Measurements from ENCODE around the gene NPTX1.

Gene NPTX1

DNA sequence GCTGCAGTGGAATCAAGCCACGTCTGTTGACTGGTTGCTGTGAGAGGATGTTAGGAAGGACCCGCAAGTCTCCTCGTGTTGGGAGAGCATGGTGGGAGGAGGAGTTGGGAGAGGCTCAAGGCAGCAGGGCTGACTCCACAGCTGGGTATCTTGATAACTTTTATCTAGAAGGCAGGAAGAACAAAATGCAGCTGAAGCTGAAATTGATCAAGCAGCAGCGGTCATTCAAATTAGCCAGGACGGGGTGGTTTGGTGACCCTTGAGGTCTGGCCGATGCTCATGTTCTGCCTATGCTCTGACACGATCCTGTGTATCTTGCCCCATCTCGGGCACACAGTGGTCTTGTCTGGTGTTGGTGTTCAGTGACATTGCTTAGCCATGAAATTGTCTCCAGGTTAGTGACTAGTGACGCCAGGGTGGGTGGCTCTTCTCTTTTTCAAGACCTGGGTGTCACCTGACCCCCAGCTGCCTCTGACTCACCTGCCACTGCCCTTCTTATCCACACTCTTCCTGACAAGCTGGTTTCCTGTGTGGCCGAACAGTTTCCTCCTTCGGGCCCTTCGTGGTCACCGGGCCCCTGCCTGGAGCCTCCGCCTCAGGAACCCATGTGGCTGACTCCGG is 19.1 kb downstream of the NPTX1 start:
- no peak for DNase-seq

DNA sequence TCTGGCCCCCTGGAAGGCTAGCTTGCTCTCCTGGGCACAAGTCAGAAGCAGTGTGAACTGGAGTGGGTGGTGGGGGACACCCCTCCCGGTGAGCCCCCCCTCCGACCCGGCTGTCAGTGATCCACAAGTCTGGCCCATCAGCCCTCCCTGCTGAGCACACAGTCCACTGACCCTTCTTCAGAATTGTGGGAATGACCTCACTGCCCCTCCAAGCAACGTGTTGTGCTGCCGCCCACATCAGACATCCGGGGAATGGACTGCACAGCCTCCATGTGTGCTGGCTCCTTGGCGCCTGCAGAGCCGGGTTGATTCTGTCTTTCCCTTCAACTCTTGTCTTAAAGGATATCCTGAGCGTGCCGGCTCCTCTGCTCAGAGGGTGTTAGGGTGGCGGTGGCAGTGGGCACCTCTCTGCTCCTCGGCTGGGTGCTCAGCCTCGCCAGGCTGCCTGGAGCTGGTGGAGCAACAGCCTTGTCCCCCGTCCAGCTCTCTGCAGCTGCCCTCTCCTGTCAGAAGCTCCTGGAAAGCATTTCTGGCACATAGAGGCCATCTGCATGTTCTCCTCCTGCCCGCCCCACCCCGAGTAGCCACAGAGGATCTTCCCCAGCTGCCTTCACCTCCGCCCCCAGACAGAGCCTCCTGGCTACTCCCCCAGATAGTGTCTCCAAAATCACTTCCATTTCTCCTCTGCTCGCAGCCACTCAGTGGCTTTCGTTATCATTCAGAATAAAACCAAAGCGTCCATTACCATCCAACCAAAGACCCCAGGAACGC is 19.8 kb downstream of the NPTX1 start:
- no peak for DNase-seq

DNA sequence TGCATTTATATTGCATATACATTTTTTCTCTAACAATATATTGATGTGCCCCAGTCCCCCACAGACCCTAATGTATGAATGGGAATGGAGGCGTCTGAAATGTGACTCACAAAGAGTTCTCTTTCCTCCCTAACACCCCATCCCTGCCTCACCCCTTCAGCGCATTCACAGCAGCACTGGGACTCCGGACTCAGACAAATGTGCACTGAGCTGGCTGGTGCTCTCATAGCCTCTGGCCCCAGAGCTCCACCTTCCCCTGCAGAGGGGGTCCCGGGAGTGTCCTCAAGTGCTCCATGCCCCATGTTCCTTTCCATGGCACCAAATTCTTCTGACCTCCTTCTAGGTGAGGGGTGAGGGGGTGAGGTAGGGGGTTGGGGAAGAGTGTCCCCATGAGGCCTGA is 20.6 kb downstream of the NPTX1 start:
- no peak for DNase-seq

DNA sequence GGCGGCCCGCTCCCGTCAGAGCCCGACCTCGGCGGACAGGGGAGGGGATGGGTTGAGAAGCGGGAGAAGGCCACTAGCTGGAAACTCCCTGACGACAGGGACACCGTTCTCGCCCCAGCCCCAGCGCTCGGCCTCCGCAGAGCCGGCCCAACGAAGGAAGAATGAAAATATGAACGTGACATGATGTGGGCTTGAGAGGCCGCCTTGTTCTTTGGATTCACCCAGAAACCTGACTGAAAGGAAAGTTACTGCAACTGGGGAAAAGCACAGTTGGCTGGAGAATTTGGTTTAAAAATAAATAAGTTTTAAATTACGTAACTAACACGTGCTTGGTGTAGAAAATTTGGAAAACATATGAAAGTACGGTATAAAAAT is 21.1 kb downstream of the NPTX1 start:
- DNase-seq = no peak

DNA sequence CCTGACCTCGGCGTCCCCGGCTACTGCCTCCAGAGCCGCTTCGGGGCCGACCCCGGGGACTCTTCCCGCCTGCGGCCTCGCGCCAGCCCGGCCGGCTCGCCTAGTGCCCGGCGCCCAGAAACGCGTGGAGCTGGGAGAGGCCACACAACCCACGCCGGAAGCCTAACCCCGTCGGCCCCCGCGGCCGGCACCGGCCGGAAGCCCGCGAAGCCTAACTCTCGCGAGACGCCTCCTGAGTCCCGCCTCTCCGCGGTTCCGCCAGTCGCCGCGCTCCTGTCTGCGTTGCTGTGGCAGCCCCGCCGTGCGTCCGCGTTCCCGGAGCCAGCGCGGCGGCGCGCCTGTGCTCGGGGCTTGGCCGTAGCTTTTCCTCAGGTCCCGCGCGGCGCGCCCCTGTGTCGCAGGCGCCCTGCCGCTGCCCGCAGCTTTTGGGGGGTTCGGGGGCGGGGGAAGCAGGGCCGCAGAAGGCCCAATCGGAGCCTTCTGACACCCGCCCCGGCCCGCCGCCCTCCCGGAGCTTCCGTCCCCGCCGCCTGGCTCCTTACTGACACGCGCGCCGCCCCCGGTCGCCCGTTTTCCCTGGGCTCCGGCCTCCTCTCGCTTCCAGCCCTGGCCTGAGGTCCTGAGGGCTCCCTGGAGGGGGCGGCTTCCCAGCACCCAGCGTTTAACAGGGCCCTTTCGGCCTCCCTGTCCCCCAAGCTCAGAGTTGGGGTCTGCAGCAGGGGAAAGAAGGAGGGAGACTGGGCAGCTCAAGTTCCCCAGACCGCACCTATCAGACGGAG is 21.7 kb downstream of the NPTX1 start:
- DNase-seq = peak; percentile 78

DNA sequence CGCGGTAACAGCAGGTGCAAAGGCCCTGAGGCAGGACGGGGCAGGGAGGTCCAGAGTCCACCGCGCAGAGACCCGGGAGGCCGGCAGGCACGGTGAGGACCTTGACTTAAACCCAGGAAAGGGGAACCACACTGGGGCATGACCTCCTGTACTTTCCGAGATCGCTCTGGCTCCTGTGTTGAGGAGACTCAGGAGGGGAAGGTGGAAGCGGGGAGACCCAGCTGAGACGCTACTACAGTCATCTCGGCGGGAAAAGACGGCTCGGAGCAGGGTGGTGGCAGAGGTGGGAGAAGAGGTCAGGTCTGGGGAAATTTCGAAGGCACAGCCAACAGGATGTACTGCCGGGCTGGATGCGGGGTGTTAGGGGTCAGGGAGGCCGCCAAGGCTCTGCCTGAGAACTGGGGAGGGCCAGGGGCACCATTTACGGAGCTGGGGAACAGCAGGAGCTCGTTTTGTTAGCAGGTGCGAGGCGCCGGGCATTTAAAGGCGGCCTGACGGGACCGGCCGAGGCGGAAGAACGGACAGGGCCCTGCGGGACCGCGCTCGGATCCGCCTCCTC is 22.3 kb downstream of the NPTX1 start:
- DNase-seq = no peak

DNA sequence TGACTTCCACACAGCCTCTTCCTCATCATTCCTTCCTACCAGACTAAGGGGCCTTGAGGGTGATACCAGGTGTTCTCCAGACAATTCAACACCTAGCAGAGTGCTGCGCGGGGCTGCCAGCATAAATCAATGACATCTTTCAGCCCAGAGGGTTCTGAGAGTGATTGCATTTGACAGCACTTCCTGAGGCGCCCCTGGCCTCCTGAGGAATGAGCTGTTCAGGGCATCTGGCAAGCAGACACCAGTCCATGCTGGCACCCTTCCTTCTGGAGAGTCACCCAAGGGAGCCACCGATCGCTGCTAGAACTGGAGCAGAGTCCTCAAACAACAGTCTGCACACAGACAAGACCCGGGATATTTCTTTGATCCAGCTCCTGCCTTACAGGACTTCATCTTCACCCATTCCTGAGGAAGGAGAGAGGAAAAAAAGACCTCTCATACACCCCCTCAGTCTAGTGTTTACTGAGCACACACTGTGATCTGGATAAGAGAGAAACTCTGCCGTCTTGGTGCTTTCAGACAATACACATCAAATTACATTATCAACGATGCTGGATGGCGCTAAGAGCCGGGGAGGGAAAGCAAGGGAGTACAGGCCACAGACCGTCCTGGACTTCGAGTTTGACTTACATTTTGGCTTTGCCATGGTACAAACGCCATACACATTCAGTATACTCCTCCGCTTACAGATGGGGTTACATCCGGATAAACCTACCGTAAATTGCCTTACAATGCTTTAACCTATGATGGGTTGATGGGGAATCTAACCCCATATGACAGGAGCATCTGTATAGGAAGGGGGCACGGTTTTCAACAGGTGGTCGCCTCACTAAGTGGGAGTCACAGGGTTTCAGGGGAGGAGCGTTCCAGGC is 23.0 kb downstream of the NPTX1 start:
- DNase-seq = no peak

DNA sequence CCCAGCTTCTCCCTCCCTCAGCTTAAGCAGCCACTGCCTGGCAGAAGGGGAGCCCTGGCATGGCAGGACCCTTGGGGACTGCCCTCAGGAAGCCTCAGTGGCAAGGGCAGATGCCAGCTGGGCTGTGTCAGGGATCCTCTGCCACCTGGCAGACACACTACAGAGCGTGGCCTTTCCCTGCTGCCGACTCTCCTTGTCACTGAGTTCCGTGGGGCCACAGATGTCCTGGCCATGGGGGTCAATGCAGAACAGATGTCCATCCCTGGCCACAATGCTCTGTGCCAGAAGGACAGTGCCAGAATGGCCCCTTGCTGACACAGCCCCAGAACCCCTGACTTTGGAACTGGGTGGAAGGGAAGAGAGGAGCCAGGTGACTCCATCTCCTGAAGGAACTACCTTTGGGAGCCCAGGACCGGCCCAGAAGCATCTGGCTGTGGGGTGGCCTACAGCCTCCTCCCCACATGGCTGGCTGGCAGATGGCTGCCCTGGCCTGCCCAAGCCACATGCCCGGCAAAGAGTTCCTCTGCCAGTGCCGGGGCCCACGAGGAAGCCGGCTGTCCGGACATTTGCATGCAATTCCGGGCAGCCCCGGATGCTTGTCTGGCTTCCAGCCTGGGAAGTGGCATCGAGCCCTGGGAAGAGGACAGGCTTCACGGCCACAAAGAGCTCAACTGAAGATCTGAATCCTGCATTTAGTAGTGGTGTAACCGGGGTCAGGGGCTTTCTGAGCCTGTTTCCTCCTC is 24.1 kb downstream of the NPTX1 start:
- DNase-seq = no peak

DNA sequence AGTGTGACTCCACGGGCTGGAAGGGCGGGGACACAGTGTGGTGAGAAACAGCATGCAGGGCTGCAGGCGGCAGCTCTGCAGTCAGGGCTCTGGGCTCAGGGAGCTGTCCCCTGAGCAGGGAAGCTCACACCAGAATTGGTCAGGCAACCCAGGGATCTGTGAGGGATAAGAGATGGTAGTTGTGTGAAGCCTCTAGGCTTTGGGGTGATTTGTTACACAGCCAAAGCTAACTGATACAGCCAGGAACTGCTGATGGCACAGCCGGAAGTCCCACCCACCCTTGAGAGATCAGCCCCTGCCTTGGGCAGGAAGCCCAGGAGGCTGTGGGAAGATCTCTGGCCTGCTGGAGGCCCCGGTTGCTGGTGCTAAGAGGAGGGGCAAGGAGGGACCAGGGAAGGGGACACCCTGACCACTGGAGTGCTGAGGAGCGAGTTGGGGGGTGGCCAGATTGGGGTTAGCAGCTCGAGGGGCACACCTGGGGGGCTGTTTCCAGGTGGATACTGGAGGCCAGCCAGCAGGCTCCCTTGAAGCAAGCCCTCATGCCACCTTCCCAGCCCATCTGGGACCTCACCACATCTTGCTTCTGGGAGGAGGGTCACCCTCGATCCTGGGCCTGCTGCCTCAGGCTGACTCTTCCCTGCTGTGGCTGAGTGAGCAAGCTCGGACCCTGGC is 25.2 kb downstream of the NPTX1 start:
- no peak for DNase-seq

DNA sequence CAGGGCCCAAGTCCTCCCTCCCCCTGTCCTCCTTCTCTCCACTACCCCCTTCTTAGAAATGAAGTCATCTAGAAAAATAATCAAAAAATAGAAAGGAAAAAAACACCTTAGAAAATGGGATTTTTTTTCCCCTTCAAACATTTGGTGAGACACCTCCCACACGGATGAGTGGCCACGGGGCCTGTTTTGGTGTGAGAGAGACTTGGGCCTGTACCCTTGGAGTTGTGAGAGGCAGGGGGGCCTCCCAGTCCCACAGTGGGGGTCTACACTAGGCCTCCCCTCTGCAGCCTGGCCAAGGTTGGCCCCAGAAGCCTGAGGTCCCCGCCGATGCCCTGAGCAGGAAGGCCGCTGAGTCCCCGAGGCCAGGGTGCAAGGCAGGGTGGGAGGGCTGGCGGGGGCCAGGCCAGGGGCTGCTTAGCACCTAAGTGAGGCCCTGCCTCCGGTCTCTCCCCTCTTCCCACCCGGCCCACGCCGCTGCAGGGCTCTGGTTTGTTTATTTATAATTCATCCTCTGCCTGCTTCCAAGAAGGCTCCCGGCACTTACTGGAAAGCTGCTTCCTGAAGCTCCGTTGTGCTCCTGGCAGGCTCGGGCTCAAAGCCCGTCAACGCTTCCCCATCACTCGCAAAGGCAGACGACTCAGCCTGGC is 26.4 kb downstream of the NPTX1 start:
- no peak for DNase-seq

DNA sequence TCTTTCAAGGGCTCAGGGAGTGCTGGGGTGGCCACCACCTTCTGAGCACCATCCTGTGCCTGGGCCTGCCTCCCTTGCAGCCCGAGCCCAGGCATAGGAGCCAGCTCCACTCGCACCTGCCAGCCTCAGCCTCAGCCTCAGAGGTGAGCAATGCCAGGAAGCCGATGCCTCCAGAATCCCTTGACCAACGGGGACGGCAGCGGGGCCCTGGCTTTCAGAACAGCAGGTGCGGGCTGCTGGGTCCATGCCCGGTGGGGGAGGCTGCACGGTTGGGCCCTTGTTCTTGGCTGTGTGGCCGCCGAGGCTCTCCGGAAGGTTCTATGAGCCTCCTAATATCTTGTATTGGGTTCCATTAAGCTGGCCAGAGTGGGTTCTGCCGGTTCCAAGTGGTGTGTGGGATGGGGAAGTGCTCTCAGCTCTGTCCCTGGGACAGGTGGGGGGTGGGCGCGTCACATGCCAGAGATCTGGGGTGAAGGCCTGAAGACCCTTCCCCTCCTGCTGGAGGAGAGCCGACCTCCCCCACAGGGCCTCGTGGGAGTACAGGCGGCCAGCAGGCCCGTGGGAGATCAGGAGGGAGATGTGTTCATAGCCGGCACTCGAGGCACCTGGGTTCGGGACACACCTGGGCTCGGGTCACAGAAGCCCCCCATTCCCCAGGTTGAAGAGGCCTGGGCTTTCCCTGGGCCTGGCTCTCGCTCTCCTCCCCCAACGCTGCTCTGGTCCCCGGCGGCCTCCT is 27.0 kb downstream of the NPTX1 start:
- DNase-seq = no peak

DNA sequence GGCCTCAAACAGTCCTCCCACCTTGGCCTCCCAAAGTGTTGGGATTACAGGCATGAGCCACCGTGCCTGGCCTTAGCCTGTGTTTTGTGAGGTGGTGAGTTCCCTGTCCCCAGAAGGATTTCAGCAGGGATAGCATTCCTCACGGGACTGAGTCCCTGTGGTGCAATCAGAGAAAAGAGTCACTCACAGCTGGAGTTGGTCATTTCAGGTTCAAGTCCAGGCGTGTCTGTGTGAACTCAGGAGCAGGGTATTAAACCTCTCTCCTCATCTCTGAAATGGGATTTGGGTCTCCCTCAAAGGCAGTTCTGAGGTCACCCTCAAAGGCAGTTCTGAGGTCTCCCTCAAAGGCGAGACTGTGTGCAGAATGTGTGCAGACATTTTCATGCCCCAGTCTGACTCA is 28.6 kb downstream of the NPTX1 start:
- DNase-seq = no peak

DNA sequence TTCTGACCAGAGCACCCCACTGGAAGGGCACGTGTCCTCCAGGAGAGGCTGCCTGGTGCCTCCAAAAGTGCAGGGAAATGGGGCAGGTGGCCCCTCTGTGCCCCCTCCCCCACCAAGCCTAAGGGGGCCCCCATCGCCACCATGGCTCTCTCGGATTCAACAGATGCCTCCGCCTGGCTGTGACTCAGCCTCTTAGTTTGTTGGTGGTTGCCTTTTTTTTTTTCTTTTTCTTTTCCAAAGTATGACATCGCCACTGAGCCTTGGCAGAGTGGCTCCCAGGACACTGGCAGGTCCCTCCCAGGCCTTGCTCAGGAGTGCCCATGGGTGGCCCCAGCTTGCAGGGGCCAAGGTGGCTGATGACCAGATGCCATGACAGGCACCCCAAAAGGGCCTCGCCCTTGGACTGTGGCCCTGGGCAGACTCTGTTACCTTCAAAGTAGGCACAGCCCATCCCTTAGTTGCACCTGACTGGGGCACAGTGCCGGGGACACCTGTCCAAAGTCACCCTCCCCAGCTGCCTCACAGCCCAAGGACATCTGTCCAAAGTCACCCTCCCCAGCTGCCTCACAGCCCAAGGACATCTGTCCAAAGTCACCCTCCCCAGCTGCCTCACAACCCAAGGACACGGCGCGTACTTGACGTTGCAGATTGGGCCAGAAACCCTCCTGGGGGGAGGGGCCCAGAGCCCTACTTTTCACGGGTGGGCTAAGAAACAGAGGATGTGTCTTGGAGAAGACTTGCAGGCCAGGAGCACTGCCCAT is 29.6 kb downstream of the NPTX1 start:
- no peak for DNase-seq

DNA sequence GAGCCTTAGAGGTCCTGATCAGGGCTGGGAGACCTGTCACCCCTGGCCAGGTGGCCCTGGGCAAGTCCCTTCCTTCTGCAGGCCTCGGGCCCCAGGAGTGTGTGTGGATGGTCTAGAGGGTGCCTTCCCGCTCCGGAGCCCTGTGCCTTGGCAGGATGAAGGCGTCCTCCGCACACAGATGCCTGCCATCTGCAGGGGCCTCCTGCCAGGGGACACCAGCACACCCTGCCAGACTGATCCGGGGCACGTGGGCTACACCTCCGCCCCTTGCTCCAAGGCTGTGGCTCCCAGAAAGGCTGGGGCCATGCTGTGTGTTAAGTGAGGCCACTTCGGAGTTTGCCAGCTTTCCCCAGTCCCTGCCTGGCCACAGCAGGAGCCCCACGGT is 30.7 kb downstream of the NPTX1 start:
- DNase-seq = no peak

DNA sequence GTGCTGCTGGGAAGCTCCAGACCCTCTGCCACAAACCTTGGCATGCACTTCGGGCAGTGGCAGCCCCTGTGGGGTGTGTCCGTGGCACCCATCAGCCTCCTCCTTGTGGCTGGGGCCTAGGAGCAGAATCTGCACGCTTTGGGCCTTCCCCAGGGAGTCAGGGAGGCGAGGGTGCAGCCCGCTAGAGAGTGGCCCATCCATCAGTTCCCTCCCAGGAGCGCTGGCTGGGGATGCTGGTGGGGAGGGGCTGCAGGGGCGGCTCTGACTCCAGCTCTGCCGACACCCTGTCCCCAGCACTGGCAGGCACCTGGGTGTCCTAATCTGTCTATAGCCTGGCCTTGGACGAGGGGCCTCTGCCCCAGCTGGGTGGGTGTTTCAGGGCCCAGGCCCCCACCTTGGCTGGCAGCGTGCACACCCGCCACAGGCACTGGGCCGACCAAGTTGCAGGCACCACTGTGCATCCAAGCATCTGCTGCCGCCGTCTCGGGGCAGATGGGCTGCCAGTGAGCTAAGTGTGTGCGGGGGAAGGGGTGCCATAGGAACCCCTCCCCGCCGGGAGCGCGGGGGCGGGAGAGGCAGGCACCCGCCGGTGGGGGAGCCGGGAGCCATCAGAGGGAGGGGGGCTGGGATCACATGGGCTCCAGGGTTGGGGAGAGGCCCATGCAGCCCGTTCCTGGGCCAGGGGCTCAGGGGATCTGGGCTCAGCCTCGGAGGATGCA is 31.2 kb downstream of the NPTX1 start:
- DNase-seq = no peak

DNA sequence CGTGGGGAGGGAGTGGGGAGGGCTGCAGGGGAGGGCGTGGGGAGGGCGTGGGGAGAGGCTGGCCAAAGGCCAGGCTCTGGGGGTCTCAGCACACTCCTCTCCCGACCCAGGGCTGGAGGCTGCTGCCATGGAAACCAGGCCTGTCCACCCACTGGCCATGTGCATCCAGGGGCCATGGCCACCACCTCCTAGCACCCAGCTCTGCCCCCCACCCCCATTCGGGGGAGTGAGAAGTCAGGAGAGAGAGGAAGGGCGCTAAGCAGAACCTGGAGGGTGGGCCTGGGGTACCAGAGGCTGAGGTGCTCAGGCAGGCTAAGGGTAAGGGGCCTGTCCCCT is 31.8 kb downstream of the NPTX1 start:
- no peak for DNase-seq

DNA sequence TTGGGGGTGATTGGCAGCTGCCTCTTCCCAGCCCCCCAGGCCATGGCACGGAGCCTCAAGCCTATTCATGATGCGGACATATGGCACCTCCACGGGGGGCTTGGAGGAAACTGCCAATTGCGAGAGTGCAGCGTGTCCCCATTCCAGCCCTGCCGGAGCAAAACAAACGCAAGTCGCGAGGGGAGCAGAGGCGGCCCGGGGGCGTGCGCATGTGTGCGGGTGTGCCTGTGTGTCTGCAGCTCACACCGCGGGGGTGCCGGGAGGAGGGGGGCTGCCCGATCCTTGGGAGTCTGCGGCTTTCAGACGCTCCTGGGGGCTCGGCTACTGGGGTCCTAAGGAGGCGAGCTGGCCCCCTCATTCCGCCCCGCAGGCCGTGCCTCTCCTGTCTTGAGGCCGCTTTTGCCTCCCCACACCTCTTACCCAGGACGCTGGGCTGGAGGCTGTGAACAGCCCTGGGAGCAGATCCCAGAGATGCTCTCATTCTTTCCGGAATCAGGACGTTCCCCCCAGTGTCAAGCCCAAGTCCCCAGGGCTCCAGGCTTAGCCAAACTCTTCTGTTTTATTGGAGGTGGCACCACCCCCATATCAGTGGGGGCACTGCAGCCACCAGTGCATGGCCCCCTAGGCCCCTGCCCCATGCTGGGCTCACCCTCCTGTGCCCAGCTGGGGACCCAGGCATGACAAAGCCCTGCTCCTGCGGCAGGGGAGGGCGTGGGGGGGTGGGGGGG is 32.3 kb downstream of the NPTX1 start:
- no peak for DNase-seq

DNA sequence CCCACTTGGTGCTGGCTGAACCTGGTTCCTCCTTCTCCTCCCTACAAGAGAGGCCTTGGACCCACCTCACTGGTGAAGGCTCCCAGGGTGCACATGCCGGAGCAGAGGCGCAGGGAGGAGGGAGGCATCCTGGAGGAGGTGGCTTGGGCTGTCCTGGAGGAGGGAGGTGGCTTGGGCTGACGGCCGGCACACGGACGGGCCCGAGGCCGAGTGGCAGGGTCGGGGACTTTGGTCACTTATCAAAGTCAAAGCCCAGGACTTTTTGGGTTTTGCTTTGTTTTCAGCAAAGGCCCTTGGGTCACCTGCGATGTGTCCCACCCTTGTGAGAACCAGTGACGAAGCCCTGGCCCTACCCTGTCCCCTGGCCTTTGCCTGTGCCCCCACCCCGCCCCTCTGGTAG is 32.9 kb downstream of the NPTX1 start:
- no peak for DNase-seq
